ENCODE measurements around the gene SLCO6A1.

DNA sequence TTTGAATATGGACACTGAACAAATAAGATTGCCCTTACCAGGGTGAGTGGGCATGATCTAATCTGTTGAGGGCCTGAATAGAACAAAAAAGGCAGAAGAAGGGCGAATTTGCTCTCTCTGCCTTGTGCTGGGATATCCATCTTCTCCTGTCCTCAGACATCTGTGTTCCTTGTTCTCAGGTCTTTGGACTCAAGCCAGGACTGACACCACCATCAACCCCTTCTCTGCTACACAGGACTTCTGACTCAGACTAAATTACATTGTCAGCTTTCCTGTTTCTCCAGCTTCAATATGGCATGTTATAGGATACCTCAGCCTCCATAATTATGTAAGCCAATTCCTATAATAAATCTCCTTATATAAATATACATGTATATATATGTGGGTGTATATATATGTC lies 40.8 kb upstream of the SLCO6A1 start:
- no peak for TF ChIP-seq CTCF (IDR thresholded peaks at IDR 0.05; ENCODE audit: low read depth, low read length)
- no peak for TF ChIP-seq MYC (IDR thresholded peaks at IDR 0.05; ENCODE audit: low read depth, low read length)
- TF ChIP-seq POLR2A (IDR thresholded peaks at IDR 0.05; ENCODE audit: extremely low read depth, insufficient read length) = no peak

Data from NB4 (cell line).